ENCODE results near the gene CUL7.

DNA sequence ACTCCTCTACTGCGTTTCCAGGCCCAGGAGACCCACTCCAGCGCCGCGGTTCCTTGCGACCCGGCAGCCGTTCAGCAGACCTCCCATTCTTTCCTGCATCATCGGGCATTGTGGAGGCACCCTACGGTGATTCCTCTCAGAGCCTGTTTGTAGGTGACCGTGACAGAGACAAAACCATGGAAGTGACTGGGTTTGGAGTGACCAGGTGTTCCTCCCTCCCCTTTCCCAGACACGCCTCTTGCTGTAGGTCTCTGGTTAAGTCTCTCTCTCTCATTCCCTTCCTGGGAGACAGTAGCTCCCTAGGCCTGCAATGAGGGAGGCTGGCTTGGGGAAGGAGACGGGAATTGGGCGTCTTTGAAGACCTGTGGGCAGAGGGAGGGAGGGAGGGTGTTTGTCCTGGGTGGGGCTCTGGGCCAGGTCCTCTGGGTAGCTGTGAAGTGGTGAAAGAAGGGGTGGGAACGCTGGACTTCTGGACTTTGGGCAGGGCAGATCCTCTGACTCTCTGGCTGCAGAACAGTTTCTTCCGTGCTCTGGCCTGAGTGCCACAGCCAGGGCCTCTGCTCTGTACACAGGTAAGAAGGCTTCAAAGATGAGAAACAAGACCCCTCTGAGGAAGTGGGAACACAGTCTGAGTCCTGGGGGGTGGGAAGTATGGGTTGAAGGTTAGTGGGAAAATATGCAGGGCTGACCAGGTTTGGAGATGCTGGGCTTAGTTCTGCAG is 6.5 kb upstream of the CUL7 start:
- TF ChIP-seq, protein P1, sequence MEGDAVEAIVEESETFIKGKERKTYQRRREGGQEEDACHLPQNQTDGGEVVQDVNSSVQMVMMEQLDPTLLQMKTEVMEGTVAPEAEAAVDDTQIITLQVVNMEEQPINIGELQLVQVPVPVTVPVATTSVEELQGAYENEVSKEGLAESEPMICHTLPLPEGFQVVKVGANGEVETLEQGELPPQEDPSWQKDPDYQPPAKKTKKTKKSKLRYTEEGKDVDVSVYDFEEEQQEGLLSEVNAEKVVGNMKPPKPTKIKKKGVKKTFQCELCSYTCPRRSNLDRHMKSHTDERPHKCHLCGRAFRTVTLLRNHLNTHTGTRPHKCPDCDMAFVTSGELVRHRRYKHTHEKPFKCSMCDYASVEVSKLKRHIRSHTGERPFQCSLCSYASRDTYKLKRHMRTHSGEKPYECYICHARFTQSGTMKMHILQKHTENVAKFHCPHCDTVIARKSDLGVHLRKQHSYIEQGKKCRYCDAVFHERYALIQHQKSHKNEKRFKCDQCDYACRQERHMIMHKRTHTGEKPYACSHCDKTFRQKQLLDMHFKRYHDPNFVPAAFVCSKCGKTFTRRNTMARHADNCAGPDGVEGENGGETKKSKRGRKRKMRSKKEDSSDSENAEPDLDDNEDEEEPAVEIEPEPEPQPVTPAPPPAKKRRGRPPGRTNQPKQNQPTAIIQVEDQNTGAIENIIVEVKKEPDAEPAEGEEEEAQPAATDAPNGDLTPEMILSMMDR (IDR thresholded peaks at IDR 0.05), result no peak
- peak; percentile 38 to 71 (median 65) for TF ChIP-seq POLR2A (IDR thresholded peaks at IDR 0.05)

All from body of pancreas (tissue), 4 donors.